ENCODE results near the gene BBS7. TPM values are rescaled to one million over a fixed set of nuclear protein-coding genes. Genes with fewer than 3 reads are reported as not detected.

BBS7 gene
- total and polyA plus RNA-seq, 9 of the 15 experiments (the other 6 are each of a cell fraction or from before 2014, with no cell fraction given) = 13.4 to 25.8 (median 16.4) TPM

DNA sequence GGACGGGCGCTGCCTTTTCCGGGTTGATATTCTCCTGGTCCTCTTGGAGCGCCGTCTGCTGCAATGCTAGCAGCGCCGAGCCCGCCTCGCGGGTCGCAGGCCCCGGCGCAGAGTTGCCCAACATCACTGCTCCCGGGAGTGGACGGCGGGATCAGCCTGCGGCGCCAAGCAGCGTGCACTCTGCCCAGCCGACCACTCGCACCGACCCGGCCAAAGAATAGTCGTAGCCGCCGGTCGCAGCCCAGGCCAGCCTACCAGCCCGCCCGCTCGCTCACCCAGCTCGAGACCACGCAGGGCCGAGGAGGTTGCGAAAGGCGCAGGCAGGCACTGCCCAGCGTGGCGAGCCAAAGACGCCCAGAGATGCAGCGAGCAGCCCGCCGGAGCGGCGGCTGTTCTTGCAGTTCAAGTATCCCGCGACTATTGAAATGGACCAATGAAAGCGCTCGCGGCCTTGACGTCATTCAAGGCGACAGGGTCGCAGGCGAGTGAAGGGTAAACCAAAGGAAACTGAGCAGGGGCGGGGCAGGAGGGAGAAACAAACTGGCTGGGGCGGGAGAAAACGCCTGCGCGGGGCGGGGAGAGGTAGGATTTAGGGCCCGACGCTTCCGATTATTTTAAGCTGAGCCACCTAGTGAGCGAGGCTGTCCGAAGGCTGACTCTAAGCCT, 46.6 kb downstream of the BBS7 start, which contains the start of gene CCNA2 (continued):
- TF ChIP-seq HLTF (IDR thresholded peaks at IDR 0.05) (no peak), CBX1 (IDR thresholded peaks at IDR 0.05; ENCODE audit: low read depth) (peak; percentile 60; the same call in 1 of the 2 replicates), ZNF165 (CRISPR knock-in tag; IDR thresholded peaks at IDR 0.05; ENCODE audit: borderline replicate concordance) (no peak), ZNF75A (CRISPR knock-in tag; IDR thresholded peaks at IDR 0.05) (no peak), SRSF9 (IDR thresholded peaks at IDR 0.05; ENCODE audit: borderline replicate concordance, low read depth, low read length) (no peak), ZNF282 (CRISPR knock-in tag; IDR thresholded peaks at IDR 0.05) (no peak), KDM5B (IDR thresholded peaks at IDR 0.05; ENCODE audit: insufficient replicate concordance, low read depth, low read length) (peak; percentile 73), HDAC3 (IDR thresholded peaks at IDR 0.05; ENCODE audit: borderline replicate concordance, partially characterized antibody) (no peak), HCFC1 (IDR thresholded peaks at IDR 0.05; ENCODE audit: low read depth, low read length) (peak; percentile 81), RBM25 (IDR thresholded peaks at IDR 0.05; ENCODE audit: low read depth, low read length, severe bottlenecking) (peak; percentile 12), PYGO2 (tag; IDR thresholded peaks at IDR 0.05) (no peak), ZNF561 (CRISPR knock-in tag; conservative IDR thresholded peaks at IDR 0.05) (no peak), PTTG1 (tag; IDR thresholded peaks at IDR 0.05; ENCODE audit: low read depth) (no peak), ZBTB7A (IDR thresholded peaks at IDR 0.05; ENCODE audit: borderline replicate concordance, control insufficient read depth, low read depth, low read length) (peak; percentile 15; the same call in 1 of the 2 replicates), ATF7 (IDR thresholded peaks at IDR 0.05) (peak; percentile 76), ZNF224 (CRISPR knock-in tag; IDR thresholded peaks at IDR 0.05) (no peak), CBFB (CRISPR knock-in tag; IDR thresholded peaks at IDR 0.05) (no peak; the same call in 1 of the 2 replicates), ZNF551 (CRISPR knock-in tag; IDR thresholded peaks at IDR 0.05) (no peak), PRPF4 (IDR thresholded peaks at IDR 0.05; ENCODE audit: insufficient read depth, low read depth, low read length, poor library complexity, severe bottlenecking) (peak; percentile 67), HMGN3 (IDR thresholded peaks at IDR 0.05; ENCODE audit: borderline replicate concordance, extremely low read depth, insufficient read length, low read depth, low read length) (no peak)
- TF ChIP-seq, protein P1, sequence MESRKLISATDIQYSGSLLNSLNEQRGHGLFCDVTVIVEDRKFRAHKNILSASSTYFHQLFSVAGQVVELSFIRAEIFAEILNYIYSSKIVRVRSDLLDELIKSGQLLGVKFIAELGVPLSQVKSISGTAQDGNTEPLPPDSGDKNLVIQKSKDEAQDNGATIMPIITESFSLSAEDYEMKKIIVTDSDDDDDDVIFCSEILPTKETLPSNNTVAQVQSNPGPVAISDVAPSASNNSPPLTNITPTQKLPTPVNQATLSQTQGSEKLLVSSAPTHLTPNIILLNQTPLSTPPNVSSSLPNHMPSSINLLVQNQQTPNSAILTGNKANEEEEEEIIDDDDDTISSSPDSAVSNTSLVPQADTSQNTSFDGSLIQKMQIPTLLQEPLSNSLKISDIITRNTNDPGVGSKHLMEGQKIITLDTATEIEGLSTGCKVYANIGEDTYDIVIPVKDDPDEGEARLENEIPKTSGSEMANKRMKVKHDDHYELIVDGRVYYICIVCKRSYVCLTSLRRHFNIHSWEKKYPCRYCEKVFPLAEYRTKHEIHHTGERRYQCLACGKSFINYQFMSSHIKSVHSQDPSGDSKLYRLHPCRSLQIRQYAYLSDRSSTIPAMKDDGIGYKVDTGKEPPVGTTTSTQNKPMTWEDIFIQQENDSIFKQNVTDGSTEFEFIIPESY (CRISPR knock-in tag; IDR thresholded peaks at IDR 0.05) = peak; percentile 59; the same call in 1 of the 2 replicates
- TF ChIP-seq, protein P2, sequence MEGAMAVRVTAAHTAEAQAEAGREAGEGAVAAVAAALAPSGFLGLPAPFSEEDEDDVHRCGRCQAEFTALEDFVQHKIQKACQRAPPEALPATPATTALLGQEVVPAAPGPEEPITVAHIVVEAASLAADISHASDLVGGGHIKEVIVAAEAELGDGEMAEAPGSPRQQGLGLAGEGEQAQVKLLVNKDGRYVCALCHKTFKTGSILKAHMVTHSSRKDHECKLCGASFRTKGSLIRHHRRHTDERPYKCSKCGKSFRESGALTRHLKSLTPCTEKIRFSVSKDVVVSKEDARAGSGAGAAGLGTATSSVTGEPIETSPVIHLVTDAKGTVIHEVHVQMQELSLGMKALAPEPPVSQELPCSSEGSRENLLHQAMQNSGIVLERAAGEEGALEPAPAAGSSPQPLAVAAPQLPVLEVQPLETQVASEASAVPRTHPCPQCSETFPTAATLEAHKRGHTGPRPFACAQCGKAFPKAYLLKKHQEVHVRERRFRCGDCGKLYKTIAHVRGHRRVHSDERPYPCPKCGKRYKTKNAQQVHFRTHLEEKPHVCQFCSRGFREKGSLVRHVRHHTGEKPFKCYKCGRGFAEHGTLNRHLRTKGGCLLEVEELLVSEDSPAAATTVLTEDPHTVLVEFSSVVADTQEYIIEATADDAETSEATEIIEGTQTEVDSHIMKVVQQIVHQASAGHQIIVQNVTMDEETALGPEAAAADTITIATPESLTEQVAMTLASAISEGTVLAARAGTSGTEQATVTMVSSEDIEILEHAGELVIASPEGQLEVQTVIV (CRISPR knock-in tag; IDR thresholded peaks at IDR 0.05; ENCODE audit: borderline replicate concordance) = no peak
- TF ChIP-seq, protein P3, sequence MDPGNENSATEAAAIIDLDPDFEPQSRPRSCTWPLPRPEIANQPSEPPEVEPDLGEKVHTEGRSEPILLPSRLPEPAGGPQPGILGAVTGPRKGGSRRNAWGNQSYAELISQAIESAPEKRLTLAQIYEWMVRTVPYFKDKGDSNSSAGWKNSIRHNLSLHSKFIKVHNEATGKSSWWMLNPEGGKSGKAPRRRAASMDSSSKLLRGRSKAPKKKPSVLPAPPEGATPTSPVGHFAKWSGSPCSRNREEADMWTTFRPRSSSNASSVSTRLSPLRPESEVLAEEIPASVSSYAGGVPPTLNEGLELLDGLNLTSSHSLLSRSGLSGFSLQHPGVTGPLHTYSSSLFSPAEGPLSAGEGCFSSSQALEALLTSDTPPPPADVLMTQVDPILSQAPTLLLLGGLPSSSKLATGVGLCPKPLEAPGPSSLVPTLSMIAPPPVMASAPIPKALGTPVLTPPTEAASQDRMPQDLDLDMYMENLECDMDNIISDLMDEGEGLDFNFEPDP (CRISPR knock-in tag; IDR thresholded peaks at IDR 0.05) = no peak
